PC-9 (cell line): Measurements from ENCODE around the gene NKX6-2. TPM values are rescaled to one million over a fixed set of nuclear protein-coding genes. Genes with fewer than 3 reads are reported as not detected.

Experiments used
- BruUV-seq: library from RNA; stranded (reverse); fragments of 400-500 nt; replicated peaks from 2 replicates; lab custom pipeline; 2021; lab: Mats Ljungman, UMichigan
- CTCF ChIA-PET: fragments of 300-600 bp; sonication (Branson Sonifier 250); formaldehyde crosslinking; loops from one replicate; lab custom pipeline; 2022; ENCODE audit warnings: antibody characterized with exemption; lab: Charles Lee
- POLR2A ChIA-PET: fragments of 300-600 bp; sonication (Branson Sonifier 250); formaldehyde crosslinking; loops from one replicate; lab custom pipeline; 2022; ENCODE audit warnings: antibody characterized with exemption; ENCODE audit not compliant: unreplicated experiment; lab: Charles Lee
- DNase-seq, 2 experiments: peaks; one replicate each; pipeline versions ENCODE4 v3.0.0 to v3.0.0-alpha.2; 2015 to 2022; ENCODE audit warnings: mixed read lengths in 1 of 2
- H2AFZ ChIP-seq: fragments of 200-600 bp; sonication (generic); 2 replicates; pipeline ENCODE4 v1.8.1; 2017; ENCODE audit warnings: antibody characterized with exemption
- H3F3A ChIP-seq: fragments of 200-600 bp; sonication (generic); 2 replicates; pipeline ENCODE4 v1.8.1; 2017; ENCODE audit warnings: antibody characterized with exemption, mild to moderate bottlenecking, low read depth; ENCODE audit not compliant: insufficient read depth
- H3K27ac ChIP-seq: fragments of 200-600 bp; sonication (generic); 2 replicates; pipeline ENCODE4 v1.6.1; 2016; ENCODE audit warnings: mixed run types
- H3K27me3 ChIP-seq: fragments of 200-600 bp; sonication (generic); 2 replicates; pipeline ENCODE4 v1.6.1; 2016; ENCODE audit warnings: low read depth, mixed run types; ENCODE audit not compliant: insufficient read depth
- H3K36me3 ChIP-seq: fragments of 200-600 bp; sonication (generic); 2 replicates; pipeline ENCODE4 v1.6.1; 2016; ENCODE audit warnings: low read depth, mixed run types
- H3K4me1 ChIP-seq: fragments of 200-600 bp; sonication (generic); replicated peaks from 2 replicates; pipeline ENCODE4 v1.6.1; 2016; ENCODE audit warnings: mixed run types; ENCODE audit not compliant: insufficient read depth
- H3K4me2 ChIP-seq: fragments of 200-600 bp; sonication (generic); 2 replicates; pipeline ENCODE4 v1.6.1; 2017; ENCODE audit warnings: mixed run types
- H3K4me3 ChIP-seq: fragments of 200-600 bp; sonication (generic); 2 replicates; pipeline ENCODE4 v1.6.1; 2016; ENCODE audit warnings: mixed run types
- H3K79me2 ChIP-seq: fragments of 200-600 bp; sonication (generic); 2 replicates; pipeline ENCODE4 v1.6.1; 2017; ENCODE audit warnings: low read depth, mixed run types
- H3K9me2 ChIP-seq: fragments of 200-600 bp; sonication (generic); 2 replicates; pipeline ENCODE4 v1.8.1; 2017; ENCODE audit warnings: mild to moderate bottlenecking; ENCODE audit not compliant: insufficient read depth
- H3K9me3 ChIP-seq: fragments of 200-600 bp; sonication (generic); 2 replicates; pipeline ENCODE4 v1.8.1; 2016; ENCODE audit warnings: low read depth; ENCODE audit not compliant: insufficient read depth
- H4K20me1 ChIP-seq: fragments of 200-600 bp; sonication (generic); 2 replicates; pipeline ENCODE4 v1.8.1; 2017; ENCODE audit not compliant: insufficient read depth
- CTCF ChIP-seq: fragments of 200-600 bp; sonication (generic); conservative IDR thresholded peaks from 2 replicates; pipeline ENCODE4 v1.6.1; 2017; ENCODE audit warnings: mixed run types, antibody characterized with exemption, mild to moderate bottlenecking, moderate library complexity
- EZH2 ChIP-seq: fragments of 200-600 bp; sonication (generic); IDR thresholded peaks from 2 replicates; pipeline ENCODE4 v1.8.0; 2017; ENCODE audit warnings: antibody characterized with exemption, low read depth
- intact Hi-C: fragments of 100-400 bp; cut with micrococcal nuclease; formaldehyde crosslinking; loops from one replicate; pipeline ENCODE4 v1.10.0; 2022; ENCODE audit not compliant: unreplicated experiment
- total RNA-seq: library from RNA; stranded (reverse); gene quantifications from 2 replicates; pipeline ENCODE4 v1.2.3, GENCODE V29; 2021

Gene NKX6-2
- total RNA-seq, 1 experiment from 2014 or later, result not detected

GRCh38 chr10:132752378-132752777 is 33.6 kb downstream of the NKX6-2 start:
- TF ChIP-seq CTCF (no peak), EZH2 (no peak)
- CTCF ChIA-PET, result no interaction called here
- no TSS peak for BruUV-seq
- H3K4me1 ChIP-seq, result no peaks in the 10 kb centered on the region
- no peaks in the 10 kb centered on the region for H3K79me2 ChIP-seq
- no peak overlapping the region for H3K27ac ChIP-seq
- H4K20me1 ChIP-seq, result no peaks in the 10 kb centered on the region
- intact Hi-C loops, result no loop called here
- no peak for DNase-seq
- no peak overlapping the region for H3K4me2 ChIP-seq
- no peaks in the 10 kb centered on the region for H3K9me3 ChIP-seq
- no peaks in the 10 kb centered on the region for H3K9me2 ChIP-seq
- no peak overlapping the region for H2AFZ ChIP-seq
- H3F3A ChIP-seq, result no peaks in the 10 kb centered on the region; the same call in 1 of the 2 replicates
- H3K27me3 ChIP-seq, result no peaks in the 10 kb centered on the region
- POLR2A ChIA-PET, result no interaction called here
- no peaks in the 10 kb centered on the region for H3K36me3 ChIP-seq
- no peak overlapping the region for H3K4me3 ChIP-seq

GRCh38 chr10:132750936-132751335 is 35.0 kb downstream of the NKX6-2 start:
- no TSS peak for BruUV-seq
- Histone ChIP-seq H3K4me1 (no peaks in the 10 kb centered on the region), H3K27ac (no peak overlapping the region), H3F3A (no peaks in the 10 kb centered on the region), H2AFZ (no peak overlapping the region), H4K20me1 (no peaks in the 10 kb centered on the region), H3K9me3 (no peaks in the 10 kb centered on the region), H3K27me3 (no peaks in the 10 kb centered on the region), H3K9me2 (no peaks in the 10 kb centered on the region), H3K36me3 (no peaks in the 10 kb centered on the region), H3K79me2 (no peaks in the 10 kb centered on the region), H3K4me3 (no peak overlapping the region), H3K4me2 (no peak overlapping the region)
- no peak for DNase-seq
- CTCF ChIA-PET, result no interaction called here
- intact Hi-C loops, result no loop called here
- TF ChIP-seq EZH2 (no peak), CTCF (no peak)
- POLR2A ChIA-PET, result no interaction called here

GRCh38 chr10:132749371-132749795 is 36.6 kb downstream of the NKX6-2 start:
- Histone ChIP-seq H2AFZ (no peak overlapping the region), H3K27ac (no peak overlapping the region), H4K20me1 (no peaks in the 10 kb centered on the region), H3K27me3 (no peaks in the 10 kb centered on the region), H3K79me2 (no peaks in the 10 kb centered on the region), H3F3A (no peaks in the 10 kb centered on the region), H3K9me2 (no peaks in the 10 kb centered on the region), H3K4me1 (no peaks in the 10 kb centered on the region), H3K36me3 (no peaks in the 10 kb centered on the region), H3K4me3 (no peak overlapping the region), H3K9me3 (no peaks in the 10 kb centered on the region), H3K4me2 (no peak overlapping the region)
- no TSS peak for BruUV-seq
- POLR2A ChIA-PET, result no interaction called here
- TF ChIP-seq CTCF (no peak), EZH2 (no peak)
- no peak for DNase-seq
- intact Hi-C loops, result no loop called here
- CTCF ChIA-PET, result no interaction called here
